GM19463 (cell line): ENCODE data around the gene ODAD4.
"Not testable (repeated sequence)": the region's sequence is repeated elsewhere in the genome, so short reads cannot be mapped to it uniquely, and the experiment has no call there.

Source experiments
- ATAC-seq: cut with Tn5 transposase; IDR thresholded peaks from one replicate; pipeline ENCODE4 v1.9.1; 2021; ENCODE audit warnings: mild to moderate bottlenecking, moderate library complexity; ENCODE audit not compliant: unreplicated experiment

ODAD4 gene

GRCh38 chr17:41913798-41914197 lies 16.6 kb upstream of the ODAD4 start:
- no peak for ATAC-seq

- ATAC-seq, result no peak
These were observed 16.1 kb upstream of the ODAD4 start for GRCh38 chr17:41914358-41914766.

GRCh38 chr17:41915020-41915419 lies 15.4 kb upstream of the ODAD4 start:
- no peak for ATAC-seq

- no peak for ATAC-seq
These were observed 14.9 kb upstream of the ODAD4 start for GRCh38 chr17:41915566-41915965.

- no peak for ATAC-seq
These were observed 13.2 kb upstream of the ODAD4 start for GRCh38 chr17:41917192-41917591.

- ATAC-seq, result no peak
These were observed 12.6 kb upstream of the ODAD4 start for GRCh38 chr17:41917679-41918313.

- ATAC-seq, result peak; percentile 94
These were observed 11.9 kb upstream of the ODAD4 start, which contains the start of gene ACLY for GRCh38 chr17:41918314-41919164. Gene ACLY (minus strand): TSS chr17:41918951. CDS start chr17:41913873, 5,078 bp downstream.

- ATAC-seq, result no peak
These were observed 11.1 kb upstream of the ODAD4 start for GRCh38 chr17:41919165-41919817.

- no peak for ATAC-seq
These were observed 10.4 kb upstream of the ODAD4 start for GRCh38 chr17:41919840-41920579.

GRCh38 chr17:41920580-41920955 lies 9.8 kb upstream of the ODAD4 start:
- no peak for ATAC-seq

GRCh38 chr17:41925991-41926590 lies 4.3 kb upstream of the ODAD4 start:
- ATAC-seq, result no peak

- ATAC-seq, result no peak
These were observed 1.6 kb upstream of the ODAD4 start for GRCh38 chr17:41928693-41929251.

- not testable (repeated sequence) for ATAC-seq
These were observed 378 bp downstream of the ODAD4 start for GRCh38 chr17:41930833-41931156.

GRCh38 chr17:41931715-41932114 lies 1.3 kb downstream of the ODAD4 start:
- ATAC-seq, result not testable (repeated sequence)

GRCh38 chr17:41932816-41933389 lies 2.5 kb downstream of the ODAD4 start:
- no peak for ATAC-seq

- no peak for ATAC-seq
These were observed 5.2 kb downstream of the ODAD4 start for GRCh38 chr17:41935641-41936040.

- ATAC-seq, result no peak
These were observed 7.8 kb downstream of the ODAD4 start for GRCh38 chr17:41937970-41938954.

GRCh38 chr17:41939044-41939692 lies 8.8 kb downstream of the ODAD4 start:
- ATAC-seq, result no peak
